GM23338 (cell line): Measurements from ENCODE around the gene UMODL1. TPM values are rescaled to one million over a fixed set of nuclear protein-coding genes. Genes with fewer than 3 reads are reported as not detected.

ENCODE experiments used
- ATAC-seq: fragments of 200-7000 bp; cut with Tn5 transposase; 3 replicates; pipeline ENCODE4 v1.9.1; 2020
- DNase-seq: peaks from one replicate; pipeline ENCODE4 v3.0.0-alpha.2; 2015; ENCODE audit warnings: low spot score
- H2AFZ ChIP-seq: fragments of 200-600 bp; sonication (generic); 2 replicates; pipeline ENCODE4 v1.8.0; 2016; ENCODE audit warnings: antibody characterized with exemption, mild to moderate bottlenecking, moderate library complexity
- H3F3A ChIP-seq: fragments of 200-600 bp; sonication (generic); replicated peaks from 2 replicates; pipeline ENCODE4 v1.8.0; 2017; ENCODE audit warnings: antibody characterized with exemption, mixed run types, low read depth
- H3K27ac ChIP-seq: fragments of 200-600 bp; sonication (generic); 2 replicates; pipeline ENCODE4 v1.6.1; 2016; ENCODE audit warnings: low read depth
- H3K27me3 ChIP-seq: fragments of 200-600 bp; sonication (generic); 2 replicates; pipeline ENCODE4 v1.8.0; 2016; ENCODE audit warnings: mild to moderate bottlenecking, mixed run types, moderate library complexity; ENCODE audit not compliant: insufficient read depth
- H3K36me3 ChIP-seq: fragments of 200-600 bp; sonication (generic); 2 replicates; pipeline ENCODE4 v1.8.0; 2016; ENCODE audit warnings: mild to moderate bottlenecking; ENCODE audit not compliant: insufficient read depth
- H3K4me1 ChIP-seq: fragments of 200-600 bp; sonication (generic); 2 replicates; pipeline ENCODE4 v1.8.0; 2016; ENCODE audit warnings: mild to moderate bottlenecking, moderate library complexity; ENCODE audit not compliant: insufficient read depth
- H3K4me2 ChIP-seq: fragments of 200-600 bp; sonication (generic); 2 replicates; pipeline ENCODE4 v1.7.1; 2017; ENCODE audit warnings: mixed run types
- H3K4me3 ChIP-seq: fragments of 200-600 bp; sonication (generic); 2 replicates; pipeline ENCODE4 v1.6.1; 2016; ENCODE audit warnings: mixed run types
- H3K79me2 ChIP-seq: fragments of 200-600 bp; sonication (generic); replicated peaks from 2 replicates; pipeline ENCODE4 v1.8.0; 2017; ENCODE audit warnings: mild to moderate bottlenecking; ENCODE audit not compliant: insufficient read depth
- H3K9me2 ChIP-seq: fragments of 200-600 bp; sonication (generic); 2 replicates; pipeline ENCODE4 v1.8.0; 2017; ENCODE audit not compliant: insufficient read depth
- H4K20me1 ChIP-seq: fragments of 200-600 bp; sonication (generic); replicated peaks from 2 replicates; pipeline ENCODE4 v1.8.0; 2017; ENCODE audit warnings: mild to moderate bottlenecking; ENCODE audit not compliant: insufficient read depth
- H3K27ac Mint-ChIP-seq: 2 replicates; pipeline ENCODE4 v1.8.0; 2020; ENCODE audit warnings: inconsistent platforms, mild to moderate bottlenecking, moderate library complexity, mixed read lengths
- H3K27me3 Mint-ChIP-seq: 3 replicates; pipeline ENCODE4 v1.8.0; 2022; ENCODE audit warnings: low read depth, mild to moderate bottlenecking, moderate library complexity, mixed read lengths, inconsistent platforms; ENCODE audit not compliant: insufficient read depth, poor library complexity
- H3K36me3 Mint-ChIP-seq: 3 replicates; pipeline ENCODE4 v1.8.0; 2021; ENCODE audit warnings: low read depth, mild to moderate bottlenecking, inconsistent platforms, moderate library complexity, mixed read lengths
- H3K4me1 Mint-ChIP-seq: 3 replicates; pipeline ENCODE4 v1.8.0; 2020; ENCODE audit warnings: mild to moderate bottlenecking, inconsistent platforms, mixed read lengths
- H3K4me3 Mint-ChIP-seq: 3 replicates; pipeline ENCODE4 v1.8.0; 2021; ENCODE audit warnings: moderate library complexity, mild to moderate bottlenecking, inconsistent platforms, mixed read lengths
- H3K9me3 Mint-ChIP-seq: 3 replicates; pipeline ENCODE4 v1.8.0; 2020; ENCODE audit warnings: moderate library complexity, mild to moderate bottlenecking, inconsistent platforms, mixed read lengths
- CREB1 ChIP-seq: fragments of 250-450 bp; sonication (Bioruptor Pico); IDR thresholded peaks from 2 replicates; pipeline ENCODE4 v1.5.0; 2020; ENCODE audit warnings: low read depth, mild to moderate bottlenecking, moderate library complexity
- ETS1 ChIP-seq: IDR thresholded peaks from 2 replicates; pipeline ENCODE4 v1.6.1; 2016; ENCODE audit warnings: antibody characterized with exemption
- EZH2 ChIP-seq: fragments of 200-600 bp; sonication (generic); IDR thresholded peaks from one replicate; pipeline ENCODE4 v1.8.0; 2017; ENCODE audit warnings: antibody characterized with exemption, mild to moderate bottlenecking, low read depth; ENCODE audit not compliant: unreplicated experiment
- EZH2phosphoT487 ChIP-seq: fragments of 200-600 bp; sonication (generic); IDR thresholded peaks from one replicate; pipeline ENCODE4 v1.8.1; 2018; ENCODE audit warnings: antibody characterized with exemption; ENCODE audit not compliant: unreplicated experiment
- JUNB ChIP-seq: IDR thresholded peaks from one replicate; pipeline ENCODE4 v1.6.1; 2016; ENCODE audit warnings: antibody characterized with exemption; ENCODE audit not compliant: unreplicated experiment
- NANOG ChIP-seq: IDR thresholded peaks from 2 replicates; pipeline ENCODE4 v1.6.1; 2016; ENCODE audit warnings: antibody characterized with exemption, borderline replicate concordance
- POLR2AphosphoS5 ChIP-seq: IDR thresholded peaks from 2 replicates; pipeline ENCODE4 v1.6.1; 2016; ENCODE audit warnings: antibody characterized with exemption, low read depth
- REST ChIP-seq: IDR thresholded peaks from one replicate; pipeline ENCODE4 v1.6.1; 2018; ENCODE audit warnings: antibody characterized with exemption; ENCODE audit not compliant: unreplicated experiment
- STAT1 ChIP-seq: IDR thresholded peaks from one replicate; pipeline ENCODE4 v1.6.1; 2016; ENCODE audit warnings: antibody characterized with exemption; ENCODE audit not compliant: unreplicated experiment
- ZNF114 ChIP-seq: fragments of 250-450 bp; sonication (Bioruptor Pico); IDR thresholded peaks from 2 replicates; pipeline ENCODE4 v1.5.0; 2020; ENCODE audit warnings: mild to moderate bottlenecking, moderate library complexity
- ZNF331 ChIP-seq: fragments of 250-450 bp; sonication (Bioruptor Pico); IDR thresholded peaks from 2 replicates; pipeline ENCODE4 v1.5.0; 2020; ENCODE audit warnings: low read depth, mild to moderate bottlenecking, moderate library complexity
- polyA plus RNA-seq: library from polyadenylated mRNA; unstranded; fragments of >200 nt; fragmentation: Nextera tagmentation; extraction: Ambion mirVana; gene quantifications from 2 replicates; pipeline ENCODE4 v1.2.1, GENCODE V29; 2016
- total RNA-seq: library from RNA; depleted of rRNA; stranded (reverse); fragments of >200 nt; shearing (Covaris generic); gene quantifications from 2 replicates; pipeline ENCODE4 v1.2.3, GENCODE V29; 2014
- TF ChIP-seq, protein P1 (sequence below): fragments of 250-450 bp; sonication (Bioruptor Pico); IDR thresholded peaks from 2 replicates; pipeline ENCODE4 v1.5.0; 2020; ENCODE audit warnings: mild to moderate bottlenecking, moderate library complexity
- TF ChIP-seq, protein P2 (sequence below), 2 experiments: fragments of 200-600 bp in 1 of 2; sonication (generic) in 1 of 2; conservative IDR thresholded peaks; 2 replicates each; pipeline versions ENCODE4 v1.5.1 to v1.6.1; 2016 to 2017; ENCODE audit warnings: antibody characterized with exemption in 2 of 2, low read depth in 2 of 2, mild to moderate bottlenecking in 2 of 2, moderate library complexity in 1 of 2

UMODL1 gene
- total and polyA plus RNA-seq, 2 experiments from 2014 or later = not detected

- Mint-ChIP-seq H3K4me3 (no peak overlapping the region), H3K9me3 (peaks cover 3% of the 10 kb centered on the region), H3K4me1 (peaks cover 2% of the 10 kb centered on the region; the same call in 1 of the 3 replicates), H3K27me3 (peaks cover 20% of the 10 kb centered on the region), H3K27ac (no peak overlapping the region), H3K36me3 (no peaks in the 10 kb centered on the region)
- no peak overlapping the region for H3K4me2 ChIP-seq
- H4K20me1 ChIP-seq = no peaks in the 10 kb centered on the region
- no peaks in the 10 kb centered on the region for H3K79me2 ChIP-seq
- DNase-seq (no peak), ATAC-seq (no peak)
- no peaks in the 10 kb centered on the region for H3F3A ChIP-seq
- TF ChIP-seq, protein P1, sequence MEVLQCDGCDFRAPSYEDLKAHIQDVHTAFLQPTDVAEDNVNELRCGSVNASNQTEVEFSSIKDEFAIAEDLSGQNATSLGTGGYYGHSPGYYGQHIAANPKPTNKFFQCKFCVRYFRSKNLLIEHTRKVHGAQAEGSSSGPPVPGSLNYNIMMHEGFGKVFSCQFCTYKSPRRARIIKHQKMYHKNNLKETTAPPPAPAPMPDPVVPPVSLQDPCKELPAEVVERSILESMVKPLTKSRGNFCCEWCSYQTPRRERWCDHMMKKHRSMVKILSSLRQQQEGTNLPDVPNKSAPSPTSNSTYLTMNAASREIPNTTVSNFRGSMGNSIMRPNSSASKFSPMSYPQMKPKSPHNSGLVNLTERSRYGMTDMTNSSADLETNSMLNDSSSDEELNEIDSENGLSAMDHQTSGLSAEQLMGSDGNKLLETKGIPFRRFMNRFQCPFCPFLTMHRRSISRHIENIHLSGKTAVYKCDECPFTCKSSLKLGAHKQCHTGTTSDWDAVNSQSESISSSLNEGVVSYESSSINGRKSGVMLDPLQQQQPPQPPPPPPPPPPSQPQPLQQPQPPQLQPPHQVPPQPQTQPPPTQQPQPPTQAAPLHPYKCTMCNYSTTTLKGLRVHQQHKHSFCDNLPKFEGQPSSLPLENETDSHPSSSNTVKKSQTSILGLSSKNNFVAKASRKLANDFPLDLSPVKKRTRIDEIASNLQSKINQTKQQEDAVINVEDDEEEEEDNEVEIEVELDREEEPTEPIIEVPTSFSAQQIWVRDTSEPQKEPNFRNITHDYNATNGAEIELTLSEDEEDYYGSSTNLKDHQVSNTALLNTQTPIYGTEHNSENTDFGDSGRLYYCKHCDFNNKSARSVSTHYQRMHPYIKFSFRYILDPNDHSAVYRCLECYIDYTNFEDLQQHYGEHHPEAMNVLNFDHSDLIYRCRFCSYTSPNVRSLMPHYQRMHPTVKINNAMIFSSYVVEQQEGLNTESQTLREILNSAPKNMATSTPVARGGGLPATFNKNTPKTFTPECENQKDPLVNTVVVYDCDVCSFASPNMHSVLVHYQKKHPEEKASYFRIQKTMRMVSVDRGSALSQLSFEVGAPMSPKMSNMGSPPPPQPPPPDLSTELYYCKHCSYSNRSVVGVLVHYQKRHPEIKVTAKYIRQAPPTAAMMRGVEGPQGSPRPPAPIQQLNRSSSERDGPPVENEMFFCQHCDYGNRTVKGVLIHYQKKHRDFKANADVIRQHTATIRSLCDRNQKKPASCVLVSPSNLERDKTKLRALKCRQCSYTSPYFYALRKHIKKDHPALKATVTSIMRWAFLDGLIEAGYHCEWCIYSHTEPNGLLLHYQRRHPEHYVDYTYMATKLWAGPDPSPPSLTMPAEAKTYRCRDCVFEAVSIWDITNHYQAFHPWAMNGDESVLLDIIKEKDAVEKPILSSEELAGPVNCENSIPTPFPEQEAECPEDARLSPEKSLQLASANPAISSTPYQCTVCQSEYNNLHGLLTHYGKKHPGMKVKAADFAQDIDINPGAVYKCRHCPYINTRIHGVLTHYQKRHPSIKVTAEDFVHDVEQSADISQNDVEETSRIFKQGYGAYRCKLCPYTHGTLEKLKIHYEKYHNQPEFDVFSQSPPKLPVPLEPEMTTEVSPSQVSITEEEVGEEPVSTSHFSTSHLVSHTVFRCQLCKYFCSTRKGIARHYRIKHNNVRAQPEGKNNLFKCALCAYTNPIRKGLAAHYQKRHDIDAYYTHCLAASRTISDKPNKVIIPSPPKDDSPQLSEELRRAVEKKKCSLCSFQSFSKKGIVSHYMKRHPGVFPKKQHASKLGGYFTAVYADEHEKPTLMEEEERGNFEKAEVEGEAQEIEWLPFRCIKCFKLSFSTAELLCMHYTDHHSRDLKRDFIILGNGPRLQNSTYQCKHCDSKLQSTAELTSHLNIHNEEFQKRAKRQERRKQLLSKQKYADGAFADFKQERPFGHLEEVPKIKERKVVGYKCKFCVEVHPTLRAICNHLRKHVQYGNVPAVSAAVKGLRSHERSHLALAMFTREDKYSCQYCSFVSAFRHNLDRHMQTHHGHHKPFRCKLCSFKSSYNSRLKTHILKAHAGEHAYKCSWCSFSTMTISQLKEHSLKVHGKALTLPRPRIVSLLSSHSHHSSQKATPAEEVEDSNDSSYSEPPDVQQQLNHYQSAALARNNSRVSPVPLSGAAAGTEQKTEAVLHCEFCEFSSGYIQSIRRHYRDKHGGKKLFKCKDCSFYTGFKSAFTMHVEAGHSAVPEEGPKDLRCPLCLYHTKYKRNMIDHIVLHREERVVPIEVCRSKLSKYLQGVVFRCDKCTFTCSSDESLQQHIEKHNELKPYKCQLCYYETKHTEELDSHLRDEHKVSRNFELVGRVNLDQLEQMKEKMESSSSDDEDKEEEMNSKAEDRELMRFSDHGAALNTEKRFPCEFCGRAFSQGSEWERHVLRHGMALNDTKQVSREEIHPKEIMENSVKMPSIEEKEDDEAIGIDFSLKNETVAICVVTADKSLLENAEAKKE (CRISPR knock-in tag) = no peak
- TF ChIP-seq NANOG (no peak), CREB1 (CRISPR knock-in tag) (no peak), EZH2 (no peak), ZNF331 (CRISPR knock-in tag) (no peak), EZH2phosphoT487 (no peak), REST (no peak), POLR2AphosphoS5 (no peak), ETS1 (no peak), JUNB (no peak), STAT1 (no peak), ZNF114 (CRISPR knock-in tag) (no peak)
- TF ChIP-seq, protein P2, sequence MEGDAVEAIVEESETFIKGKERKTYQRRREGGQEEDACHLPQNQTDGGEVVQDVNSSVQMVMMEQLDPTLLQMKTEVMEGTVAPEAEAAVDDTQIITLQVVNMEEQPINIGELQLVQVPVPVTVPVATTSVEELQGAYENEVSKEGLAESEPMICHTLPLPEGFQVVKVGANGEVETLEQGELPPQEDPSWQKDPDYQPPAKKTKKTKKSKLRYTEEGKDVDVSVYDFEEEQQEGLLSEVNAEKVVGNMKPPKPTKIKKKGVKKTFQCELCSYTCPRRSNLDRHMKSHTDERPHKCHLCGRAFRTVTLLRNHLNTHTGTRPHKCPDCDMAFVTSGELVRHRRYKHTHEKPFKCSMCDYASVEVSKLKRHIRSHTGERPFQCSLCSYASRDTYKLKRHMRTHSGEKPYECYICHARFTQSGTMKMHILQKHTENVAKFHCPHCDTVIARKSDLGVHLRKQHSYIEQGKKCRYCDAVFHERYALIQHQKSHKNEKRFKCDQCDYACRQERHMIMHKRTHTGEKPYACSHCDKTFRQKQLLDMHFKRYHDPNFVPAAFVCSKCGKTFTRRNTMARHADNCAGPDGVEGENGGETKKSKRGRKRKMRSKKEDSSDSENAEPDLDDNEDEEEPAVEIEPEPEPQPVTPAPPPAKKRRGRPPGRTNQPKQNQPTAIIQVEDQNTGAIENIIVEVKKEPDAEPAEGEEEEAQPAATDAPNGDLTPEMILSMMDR (conservative IDR thresholded peaks at IDR 0.05; ENCODE audit: low read depth in 2 of 2) = no peak
- no peak overlapping the region for H2AFZ ChIP-seq
- no peak overlapping the region for H3K27ac ChIP-seq
- H3K4me3 ChIP-seq = no peak overlapping the region
- no peaks in the 10 kb centered on the region for H3K36me3 ChIP-seq
- H3K9me2 ChIP-seq = no peaks in the 10 kb centered on the region
- no peaks in the 10 kb centered on the region for H3K27me3 ChIP-seq
- no peaks in the 10 kb centered on the region for H3K4me1 ChIP-seq
Observed at GRCh38 chr21:42038393-42038792, 32.7 kb upstream of the UMODL1 start.
